Fibroblast of villous mesenchyme (primary cell): ENCODE data around the gene FITM2. TPM values are rescaled to one million over a fixed set of nuclear protein-coding genes. Genes with fewer than 3 reads are reported as not detected.

Experiments
- DNase-seq: peaks from one replicate; pipeline ENCODE4 v3.0.0-alpha.2; 2010; ENCODE audit warnings: low read depth
- H3K4me3 ChIP-seq: 2 replicates; pipeline ENCODE4 v1.5.1; 2011; ENCODE audit warnings: low read depth, mild to moderate bottlenecking, low read length
- CTCF ChIP-seq: IDR thresholded peaks from 2 replicates; pipeline ENCODE4 v1.5.1; 2012; ENCODE audit warnings: low read depth, mild to moderate bottlenecking, low read length; ENCODE audit not compliant: insufficient read depth
- total RNA-seq: library from RNA; depleted of rRNA; stranded (reverse); fragments of >200 nt; gene quantifications from 2 replicates; pipeline ENCODE4 v1.2.3, GENCODE V29; 2012

The FITM2 gene
- 8.7 and 10.8 TPM in 2 replicates for total RNA-seq

GRCh38 chr20:44310664-44311639, at the start of gene FITM2:
Gene FITM2, minus strand, starts transcription at chr20:44311202. Its CDS starts 54 bp downstream, at chr20:44311148.
- peak; percentile 91 for TF ChIP-seq CTCF
- peak; percentile 97 for DNase-seq
- H3K4me3 ChIP-seq = peak within 1 kb of the TSS; percentile 85

GRCh38 chr20:44360221-44360620, 49.2 kb upstream of the FITM2 start:
- no peak for TF ChIP-seq CTCF
- DNase-seq = no peak
- no peak overlapping the region for H3K4me3 ChIP-seq

GRCh38 chr20:44358776-44359175, 47.8 kb upstream of the FITM2 start:
- TF ChIP-seq CTCF = no peak
- no peak overlapping the region for H3K4me3 ChIP-seq
- no peak for DNase-seq

GRCh38 chr20:44357555-44358125, 46.6 kb upstream of the FITM2 start:
- no peak overlapping the region for H3K4me3 ChIP-seq
- DNase-seq = peak; percentile 29
- TF ChIP-seq CTCF = no peak

- no peak overlapping the region for H3K4me3 ChIP-seq
- TF ChIP-seq CTCF = no peak
- peak; percentile 11 for DNase-seq
Measured at GRCh38 chr20:44357020-44357419, 46.0 kb upstream of the FITM2 start.

GRCh38 chr20:44356353-44356723, 45.3 kb upstream of the FITM2 start:
- no peak overlapping the region for H3K4me3 ChIP-seq
- no peak for DNase-seq
- TF ChIP-seq CTCF = no peak
